ENCODE results near the gene STAG2.

DNA sequence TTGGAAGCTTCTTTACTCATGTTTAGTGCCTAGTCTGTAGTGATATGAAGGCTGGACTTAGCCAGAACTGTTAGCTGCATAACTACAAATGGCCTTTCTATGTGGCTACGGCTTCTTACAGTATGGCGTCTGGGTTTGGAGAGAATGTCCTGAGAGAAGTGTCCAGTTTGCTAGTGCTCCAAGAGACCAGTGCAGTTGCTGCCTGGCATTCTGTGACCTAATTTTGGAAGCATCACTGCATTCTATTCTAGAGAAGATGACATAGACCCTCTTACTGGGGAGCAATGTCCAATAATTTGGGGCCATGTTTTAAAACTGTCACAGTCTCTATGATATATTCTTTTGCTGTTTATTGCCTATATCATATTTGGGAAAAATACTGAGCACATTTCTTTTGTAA is 74.2 kb downstream of the STAG2 start:
- TF ChIP-seq POLR2AphosphoS5 (IDR thresholded peaks at IDR 0.05; ENCODE audit: low read depth, low read length): no peak
- no peak for TF ChIP-seq TAF1 (IDR thresholded peaks at IDR 0.05; ENCODE audit: borderline replicate concordance, insufficient read depth, low read length)
- no peak for TF ChIP-seq SIN3A (IDR thresholded peaks at IDR 0.05; ENCODE audit: borderline replicate concordance, insufficient read depth, low read length)
- TF ChIP-seq, protein P1, sequence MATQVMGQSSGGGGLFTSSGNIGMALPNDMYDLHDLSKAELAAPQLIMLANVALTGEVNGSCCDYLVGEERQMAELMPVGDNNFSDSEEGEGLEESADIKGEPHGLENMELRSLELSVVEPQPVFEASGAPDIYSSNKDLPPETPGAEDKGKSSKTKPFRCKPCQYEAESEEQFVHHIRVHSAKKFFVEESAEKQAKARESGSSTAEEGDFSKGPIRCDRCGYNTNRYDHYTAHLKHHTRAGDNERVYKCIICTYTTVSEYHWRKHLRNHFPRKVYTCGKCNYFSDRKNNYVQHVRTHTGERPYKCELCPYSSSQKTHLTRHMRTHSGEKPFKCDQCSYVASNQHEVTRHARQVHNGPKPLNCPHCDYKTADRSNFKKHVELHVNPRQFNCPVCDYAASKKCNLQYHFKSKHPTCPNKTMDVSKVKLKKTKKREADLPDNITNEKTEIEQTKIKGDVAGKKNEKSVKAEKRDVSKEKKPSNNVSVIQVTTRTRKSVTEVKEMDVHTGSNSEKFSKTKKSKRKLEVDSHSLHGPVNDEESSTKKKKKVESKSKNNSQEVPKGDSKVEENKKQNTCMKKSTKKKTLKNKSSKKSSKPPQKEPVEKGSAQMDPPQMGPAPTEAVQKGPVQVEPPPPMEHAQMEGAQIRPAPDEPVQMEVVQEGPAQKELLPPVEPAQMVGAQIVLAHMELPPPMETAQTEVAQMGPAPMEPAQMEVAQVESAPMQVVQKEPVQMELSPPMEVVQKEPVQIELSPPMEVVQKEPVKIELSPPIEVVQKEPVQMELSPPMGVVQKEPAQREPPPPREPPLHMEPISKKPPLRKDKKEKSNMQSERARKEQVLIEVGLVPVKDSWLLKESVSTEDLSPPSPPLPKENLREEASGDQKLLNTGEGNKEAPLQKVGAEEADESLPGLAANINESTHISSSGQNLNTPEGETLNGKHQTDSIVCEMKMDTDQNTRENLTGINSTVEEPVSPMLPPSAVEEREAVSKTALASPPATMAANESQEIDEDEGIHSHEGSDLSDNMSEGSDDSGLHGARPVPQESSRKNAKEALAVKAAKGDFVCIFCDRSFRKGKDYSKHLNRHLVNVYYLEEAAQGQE (IDR thresholded peaks at IDR 0.05; ENCODE audit: insufficient read depth in 1 of 2, low read depth in 2 of 2, low read length in 2 of 2): no peak
- no peak for TF ChIP-seq FOXP2 (optimal IDR thresholded peaks at IDR 0.05; ENCODE audit: borderline replicate concordance, extremely low read depth, extremely low read length, insufficient read depth)
